GM21737 (cell line): ENCODE data around the gene PBX1.

ENCODE experiments used
- ATAC-seq: cut with Tn5 transposase; IDR thresholded peaks from one replicate; pipeline ENCODE4 v1.9.1; 2021; ENCODE audit warnings: mild to moderate bottlenecking, moderate library complexity; ENCODE audit not compliant: unreplicated experiment

PBX1 gene

DNA sequence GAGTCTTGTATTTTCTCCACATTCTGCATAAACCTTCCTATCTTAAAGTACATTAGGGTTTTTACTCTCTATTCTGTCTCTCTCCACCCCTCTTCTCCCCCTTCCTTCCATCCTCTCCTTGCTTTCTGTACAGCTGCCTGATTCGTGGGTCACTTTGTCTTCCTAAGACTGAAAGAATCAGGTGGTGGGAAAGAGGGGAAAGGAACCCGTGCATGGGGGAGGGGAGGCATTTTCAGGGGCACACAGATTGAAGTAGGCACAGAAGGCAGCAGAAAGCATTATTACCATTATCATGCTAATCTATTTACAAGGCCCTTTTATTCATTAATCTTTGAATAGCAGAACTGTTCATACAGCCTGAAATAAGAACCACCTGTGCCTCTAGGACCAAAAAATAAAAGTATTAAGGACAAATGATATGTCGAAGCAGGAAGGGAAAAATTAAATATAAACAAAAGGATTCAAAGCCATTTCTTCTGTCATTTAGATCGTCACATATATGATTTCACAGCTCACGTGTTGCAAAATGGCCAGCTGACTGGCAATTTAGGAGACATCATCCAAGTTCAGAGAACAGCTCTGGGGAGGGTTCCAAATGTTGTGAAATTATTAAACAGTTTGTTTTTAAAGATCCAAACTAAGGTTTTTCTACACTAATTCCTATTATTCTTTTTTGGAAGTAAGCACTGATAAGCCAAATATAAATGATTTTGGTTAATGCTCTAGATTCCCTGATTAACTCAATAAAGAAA is 154.6 kb downstream of the PBX1 start:
- no peak for ATAC-seq

DNA sequence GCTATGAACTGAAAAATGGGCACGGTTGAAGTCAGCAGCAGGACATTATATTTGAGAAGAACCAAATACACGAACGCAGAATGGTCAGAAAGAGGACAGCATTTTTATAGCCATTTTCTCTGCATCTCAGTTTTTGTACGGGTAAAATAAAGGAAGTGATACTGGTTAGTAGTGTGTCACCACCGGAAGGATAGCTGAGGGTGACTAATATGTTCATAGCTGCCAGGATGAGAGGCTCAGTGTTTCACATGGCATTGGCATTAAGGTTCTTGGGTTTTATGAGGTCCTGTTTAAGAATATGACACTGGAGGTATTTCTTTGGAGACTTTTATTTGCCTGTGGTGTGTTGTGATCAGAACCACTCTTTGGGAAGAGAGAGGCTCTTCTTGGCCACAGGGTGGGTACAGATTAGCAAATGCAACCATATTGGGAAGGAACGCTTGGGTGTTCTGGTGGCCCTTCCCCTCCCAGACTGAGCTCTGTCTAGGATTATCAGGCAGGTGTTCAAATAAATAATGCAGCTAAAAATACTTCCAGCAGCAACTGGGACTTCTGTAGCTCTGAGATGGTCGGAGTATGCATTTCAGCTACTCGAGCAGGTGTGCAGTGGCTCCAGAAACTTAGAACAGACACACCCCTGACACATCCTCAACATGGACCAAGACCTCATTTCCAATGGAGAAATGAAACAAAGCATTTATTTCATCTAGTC is 158.2 kb downstream of the PBX1 start:
- ATAC-seq = no peak

DNA sequence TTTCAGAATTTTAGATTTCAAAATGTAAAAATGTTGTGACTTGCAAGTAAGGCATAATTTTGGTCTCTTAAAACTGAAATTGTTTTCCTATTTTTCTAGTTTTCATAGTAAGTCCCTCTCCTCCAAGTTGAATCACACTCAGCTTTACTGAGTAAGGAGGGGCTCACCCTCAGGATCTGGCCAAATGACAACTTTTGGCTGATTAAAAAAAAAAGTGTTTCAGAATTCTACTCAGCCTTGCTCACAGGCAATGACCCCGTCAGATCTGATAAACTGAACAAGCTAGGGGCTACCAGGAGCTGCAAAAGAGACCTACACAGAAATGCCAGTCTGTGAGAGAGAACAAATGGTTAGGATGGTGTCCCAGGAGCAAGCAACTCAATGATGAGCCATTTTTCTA is 159.8 kb downstream of the PBX1 start:
- ATAC-seq = no peak

DNA sequence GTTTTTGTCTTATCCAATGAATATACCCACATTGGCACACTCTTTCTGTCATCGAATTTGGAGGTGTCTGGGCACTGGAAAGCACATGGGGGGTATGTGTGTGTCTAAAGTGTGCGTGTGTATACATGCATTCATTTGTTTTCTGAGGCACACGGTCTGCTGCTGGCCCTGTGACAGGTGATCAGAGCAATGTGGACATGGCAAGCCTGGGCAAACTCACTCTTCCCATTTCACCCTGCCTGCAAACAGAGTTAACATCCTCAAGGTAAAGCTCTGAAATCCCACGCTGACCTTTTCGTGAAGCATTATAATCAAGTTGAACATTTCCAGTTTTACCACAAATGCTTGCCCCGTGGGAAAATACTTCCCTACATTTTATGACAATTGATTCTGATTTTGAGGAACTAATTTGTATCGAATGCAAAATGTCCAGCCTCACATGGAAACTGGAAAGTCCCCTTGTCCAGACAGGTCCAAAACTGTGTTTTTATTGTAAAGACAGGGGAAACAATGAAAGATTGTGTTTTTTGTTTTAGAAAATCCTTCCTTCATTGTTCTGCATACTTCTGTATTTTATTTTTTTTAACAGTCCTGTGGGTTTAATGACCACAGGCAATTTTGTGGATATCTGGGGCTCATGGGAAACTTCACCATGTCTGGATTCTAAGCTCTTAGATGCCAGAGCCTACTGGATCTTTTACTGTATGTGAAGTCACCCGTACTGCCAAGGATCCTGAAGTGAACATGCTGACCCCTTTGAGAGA is 160.9 kb downstream of the PBX1 start:
- ATAC-seq = no peak

DNA sequence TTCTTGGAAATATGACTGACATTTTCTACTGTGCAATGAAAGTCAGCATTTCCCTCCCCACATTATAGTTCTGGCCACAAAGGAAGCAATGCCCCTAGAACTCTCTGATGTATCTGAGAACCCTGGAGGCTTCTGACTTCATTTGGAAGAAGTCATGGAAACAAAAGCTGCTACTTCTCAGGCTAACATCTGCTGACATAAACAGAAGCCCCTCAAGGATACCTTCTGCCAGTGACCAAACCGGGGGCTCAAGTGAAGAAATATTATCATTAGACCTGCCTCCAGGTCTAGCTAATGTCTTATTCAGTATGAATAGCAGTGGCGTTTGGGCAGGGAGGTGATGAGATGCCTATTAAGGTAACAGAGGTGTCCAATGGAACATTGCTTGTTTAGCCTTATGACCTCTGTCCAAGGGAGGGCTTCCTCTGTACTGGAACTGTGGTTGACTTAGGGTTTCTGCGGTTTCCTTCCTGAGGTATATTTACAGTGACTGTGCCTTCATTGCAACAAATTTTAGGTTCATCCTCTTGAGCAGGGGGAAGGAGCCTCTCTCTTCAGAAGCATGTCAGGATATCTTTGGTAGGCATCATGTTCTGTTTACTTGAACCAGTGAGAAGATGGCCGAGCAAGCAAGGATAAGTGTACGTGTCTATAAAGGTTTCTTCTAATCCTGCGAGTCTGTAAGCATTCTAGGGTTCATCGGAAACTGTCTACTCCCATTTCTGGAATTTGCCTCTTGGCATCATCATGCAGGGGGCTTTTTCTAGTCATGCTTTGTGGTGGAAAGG is 161.7 kb downstream of the PBX1 start:
- no peak for ATAC-seq

DNA sequence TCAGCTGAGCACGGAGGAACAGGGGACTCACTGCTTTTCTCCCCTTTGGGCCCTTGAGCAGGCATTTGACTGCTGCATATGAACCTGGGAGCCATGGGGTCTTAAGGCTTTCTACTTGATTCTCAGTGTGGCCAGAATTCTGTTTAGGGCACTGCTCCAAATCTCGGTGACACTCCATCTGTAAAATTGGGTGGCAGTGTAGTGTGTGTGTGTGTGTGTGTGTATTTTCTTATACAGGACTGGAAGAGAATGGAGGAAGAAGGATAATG is 162.2 kb downstream of the PBX1 start:
- no peak for ATAC-seq

DNA sequence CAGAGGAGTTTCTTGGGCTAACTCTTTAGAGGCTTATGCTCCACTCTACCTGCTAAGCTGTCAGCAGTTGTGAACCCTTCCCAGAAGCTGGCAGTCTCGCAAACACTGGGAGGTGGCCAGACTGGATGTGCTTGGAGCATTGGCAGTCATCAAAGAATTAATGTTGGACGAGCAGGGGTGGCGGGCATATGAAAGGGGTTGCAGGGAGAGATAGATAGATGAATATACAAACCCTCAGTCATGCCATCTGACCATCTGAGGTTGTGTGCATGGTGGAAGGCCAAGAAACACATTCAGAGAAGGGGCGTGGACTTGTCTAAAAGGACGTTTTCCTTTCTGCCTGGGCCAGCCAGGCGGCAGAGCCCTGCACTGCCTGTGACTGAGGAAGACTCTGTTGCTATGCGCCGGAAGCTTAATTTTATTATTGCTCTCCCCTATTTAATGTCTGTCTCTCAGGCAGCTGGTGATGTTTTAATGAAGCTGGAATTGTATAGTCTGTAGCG is 164.4 kb downstream of the PBX1 start:
- ATAC-seq = no peak

DNA sequence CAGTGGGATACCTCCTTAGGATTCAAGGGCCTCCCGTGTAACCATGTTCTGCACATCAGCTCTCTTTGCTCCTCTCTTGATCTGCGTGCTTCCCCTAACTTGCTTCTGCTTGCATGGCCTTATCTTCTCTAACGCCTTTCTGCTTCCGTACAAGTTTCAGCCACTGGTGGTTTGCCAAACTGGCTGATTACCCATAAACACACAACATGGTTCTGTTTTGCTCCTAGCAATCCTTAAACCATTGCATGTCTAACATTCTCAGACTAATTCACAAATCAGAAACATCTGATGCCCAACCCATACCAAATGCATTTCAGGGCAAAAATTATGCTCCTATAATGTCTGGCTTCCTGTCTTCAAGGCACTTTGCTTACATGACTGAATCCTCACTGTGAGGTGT is 166.4 kb downstream of the PBX1 start:
- no peak for ATAC-seq

DNA sequence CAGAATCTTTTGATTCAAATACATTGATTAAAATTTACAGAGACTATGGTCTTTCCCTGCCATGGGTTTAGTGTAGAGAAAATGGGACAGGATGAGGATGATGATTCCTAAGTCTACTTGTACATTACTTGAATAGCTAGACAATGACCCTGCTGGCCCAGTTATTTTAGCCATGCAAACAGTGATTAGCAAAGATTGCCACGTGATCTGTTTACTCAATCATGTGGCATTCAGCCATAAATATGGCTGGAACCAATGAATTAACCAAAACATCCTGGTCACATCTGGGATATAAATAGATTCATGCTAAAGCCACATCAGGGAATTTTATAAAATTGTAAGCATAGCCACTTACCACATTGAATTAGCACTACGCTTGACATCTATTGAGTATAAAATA is 167.3 kb downstream of the PBX1 start:
- ATAC-seq = no peak

DNA sequence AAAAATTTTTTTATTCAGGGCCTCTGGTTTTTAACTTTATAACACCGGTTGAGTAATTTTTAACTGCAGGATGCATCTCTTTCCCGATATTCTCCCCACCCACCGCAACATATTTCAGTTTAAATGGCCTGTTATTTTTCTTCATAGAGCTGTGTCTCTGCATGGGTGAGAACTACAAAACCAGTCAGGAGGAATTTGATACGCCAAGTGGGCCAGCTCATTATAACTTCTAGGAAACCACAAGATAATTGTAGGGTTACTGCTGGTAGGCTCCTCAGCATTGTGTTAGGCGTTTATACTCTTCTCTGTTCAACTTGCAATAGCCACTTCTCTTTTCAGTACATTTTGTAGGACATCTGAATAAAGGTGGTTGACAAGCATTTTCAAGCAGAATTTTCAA is 169.7 kb downstream of the PBX1 start:
- no peak for ATAC-seq

DNA sequence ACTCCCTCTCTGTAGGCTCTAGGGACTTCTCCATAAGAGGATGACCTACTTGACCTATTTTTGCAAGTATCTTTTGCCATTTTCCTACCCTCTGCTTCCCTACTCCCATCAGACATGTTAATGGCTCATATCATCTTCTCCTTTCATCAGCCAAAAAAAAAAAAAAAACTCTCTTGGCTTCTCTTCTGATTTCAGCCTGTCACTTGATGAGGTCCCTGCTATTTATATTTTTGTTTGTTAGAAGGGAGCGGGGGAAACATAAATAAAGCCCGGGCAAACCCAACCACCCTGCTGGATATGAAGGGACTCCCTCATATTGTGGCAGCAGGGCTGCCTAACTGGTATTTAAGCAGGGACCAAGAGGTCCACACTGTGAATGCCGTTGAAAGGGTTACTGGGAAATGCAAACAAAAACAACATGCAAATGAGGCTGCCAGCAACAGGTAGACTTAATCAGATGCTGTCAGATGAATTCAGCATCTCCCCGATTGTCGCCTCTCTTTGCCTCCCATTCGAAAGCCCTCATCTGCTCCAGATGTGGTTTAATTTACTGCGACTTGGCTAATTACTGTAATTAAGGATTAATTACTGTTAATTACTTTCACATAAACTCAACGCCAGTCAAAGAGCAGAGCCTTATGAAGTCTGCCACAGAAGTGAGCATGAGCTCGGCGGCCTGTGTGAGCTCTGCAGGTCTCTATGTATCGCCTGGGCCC is 172.3 kb downstream of the PBX1 start:
- no peak for ATAC-seq

DNA sequence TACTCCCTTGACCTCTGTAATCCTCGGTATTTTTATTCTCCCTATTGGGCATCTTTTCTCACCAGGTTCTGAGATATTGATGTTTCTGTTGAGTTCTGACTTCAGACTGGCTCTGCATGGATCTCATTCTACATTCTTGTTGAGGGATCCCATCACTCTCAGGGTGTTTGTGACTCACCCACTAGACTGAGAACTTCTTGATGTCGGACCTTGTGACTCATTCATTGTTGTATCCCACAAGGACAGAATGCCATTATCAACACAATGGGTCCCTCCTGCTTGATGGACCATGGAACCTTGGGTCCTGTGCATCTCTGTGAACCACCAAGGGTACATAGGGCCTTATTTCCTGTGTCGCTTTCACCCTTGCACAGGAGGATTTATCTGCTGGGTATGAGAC is 174.1 kb downstream of the PBX1 start:
- no peak for ATAC-seq

DNA sequence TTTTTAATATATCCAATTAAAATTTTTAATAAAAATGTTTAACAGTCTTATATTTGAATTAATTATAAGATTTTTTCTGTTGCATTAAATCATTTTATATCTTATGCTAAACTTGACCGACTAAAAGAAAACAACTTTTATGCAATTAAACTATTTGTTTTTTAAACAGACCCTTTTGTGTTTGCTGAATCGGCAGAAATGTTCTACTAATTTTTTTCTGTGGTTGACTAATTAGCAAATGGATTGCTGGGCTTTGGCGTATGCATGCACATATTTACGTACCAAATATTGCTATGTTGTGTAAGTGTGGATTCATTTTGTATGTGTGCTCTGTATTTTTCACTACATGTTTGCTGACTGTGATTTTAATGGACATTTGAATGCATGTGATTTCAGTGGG is 174.8 kb downstream of the PBX1 start:
- no peak for ATAC-seq

DNA sequence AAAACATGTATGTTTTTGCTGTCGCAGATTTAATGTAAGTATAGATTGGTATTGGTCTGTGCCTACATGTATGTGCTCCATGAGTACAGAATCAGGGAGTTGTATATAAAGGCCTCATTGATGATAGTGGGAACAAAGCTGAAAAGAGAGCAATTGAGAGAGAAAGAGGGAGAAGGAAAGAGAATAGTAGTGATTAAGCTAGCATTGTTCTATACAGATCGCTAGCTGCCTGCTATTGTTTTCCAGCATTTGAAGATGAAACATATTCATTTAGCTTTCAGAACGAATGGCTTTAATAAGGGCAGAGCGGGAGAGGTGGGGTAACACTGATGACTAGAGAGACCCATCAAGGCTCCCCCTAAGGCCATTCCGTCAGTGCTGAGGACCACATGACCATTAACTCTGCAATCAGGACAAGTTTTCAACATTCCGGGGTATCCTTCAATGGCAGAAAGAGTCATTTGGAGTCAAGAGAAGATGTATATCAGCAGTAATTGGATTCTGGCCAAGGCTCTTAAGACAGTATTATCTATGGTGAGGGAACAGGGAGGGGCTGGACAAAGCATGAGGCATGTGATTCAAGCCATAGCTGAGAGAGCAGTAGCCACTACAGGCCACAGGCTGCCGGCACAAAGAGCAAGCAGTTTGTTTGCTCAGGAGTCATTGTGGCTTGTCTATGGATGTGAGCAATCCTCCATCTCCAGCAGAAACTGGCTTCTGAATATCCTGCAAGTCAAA is 176.5 kb downstream of the PBX1 start:
- ATAC-seq = no peak

DNA sequence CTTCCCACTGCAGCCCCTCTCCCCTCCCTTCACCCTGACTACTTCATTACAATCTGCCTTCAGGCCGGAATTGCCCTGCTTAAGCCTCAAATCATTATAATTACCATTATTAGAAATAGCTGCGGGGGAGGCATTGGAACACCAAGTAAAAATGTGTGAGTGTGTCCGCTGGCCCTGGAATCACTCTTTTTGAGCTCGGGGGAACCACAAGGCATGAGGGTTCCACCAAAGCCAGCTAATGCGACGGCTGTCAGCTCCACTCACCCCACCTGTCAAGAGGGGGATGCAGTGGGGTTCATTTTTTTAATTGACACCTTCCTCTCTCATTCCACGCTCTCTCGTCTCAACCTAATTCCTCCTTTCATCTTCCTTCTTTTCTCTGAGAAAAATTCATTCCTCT is 177.2 kb downstream of the PBX1 start:
- ATAC-seq = no peak

DNA sequence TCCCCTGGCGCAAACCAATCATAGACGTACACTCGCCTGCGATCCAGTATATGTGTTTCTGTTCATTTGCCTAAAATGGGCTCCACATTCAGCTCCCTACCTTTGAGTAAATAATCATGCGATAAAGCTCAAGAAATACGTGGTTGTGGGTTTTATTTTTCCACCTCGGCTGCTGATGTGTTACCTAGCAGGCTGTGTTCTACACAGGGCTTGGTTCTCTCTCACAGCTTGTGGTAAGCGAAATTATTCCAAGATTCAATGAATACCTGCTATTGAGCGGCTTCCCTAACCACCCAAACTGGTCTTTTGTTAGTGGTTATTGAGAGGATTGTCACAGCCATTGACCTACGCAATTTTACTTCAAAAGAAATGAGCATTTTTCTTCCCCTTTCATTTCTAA is 180.2 kb downstream of the PBX1 start:
- no peak for ATAC-seq

DNA sequence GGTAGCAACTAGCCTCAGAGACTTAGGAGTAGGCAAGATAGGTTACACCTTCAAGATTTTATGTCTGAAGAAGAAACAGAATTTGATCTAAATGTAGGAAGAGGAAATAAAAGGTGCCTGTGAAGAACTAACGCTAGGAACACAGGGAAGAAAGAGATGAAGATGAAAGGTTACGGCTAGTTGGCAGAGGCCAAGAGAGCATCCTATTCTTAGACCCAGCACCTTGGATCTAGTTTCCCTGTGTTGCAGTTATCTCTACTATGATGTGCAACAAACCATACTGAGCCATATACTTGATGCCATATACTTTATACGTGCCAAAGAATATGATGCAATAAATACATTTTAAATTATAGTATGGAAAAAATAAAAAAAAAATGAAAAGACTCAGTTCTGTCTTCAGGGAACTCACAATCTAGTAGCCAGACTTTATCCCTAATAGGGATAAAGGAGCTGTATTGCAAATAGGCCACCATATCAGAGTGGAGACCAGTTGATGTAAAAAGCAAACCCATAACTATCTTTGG is 181.1 kb downstream of the PBX1 start:
- ATAC-seq = no peak

DNA sequence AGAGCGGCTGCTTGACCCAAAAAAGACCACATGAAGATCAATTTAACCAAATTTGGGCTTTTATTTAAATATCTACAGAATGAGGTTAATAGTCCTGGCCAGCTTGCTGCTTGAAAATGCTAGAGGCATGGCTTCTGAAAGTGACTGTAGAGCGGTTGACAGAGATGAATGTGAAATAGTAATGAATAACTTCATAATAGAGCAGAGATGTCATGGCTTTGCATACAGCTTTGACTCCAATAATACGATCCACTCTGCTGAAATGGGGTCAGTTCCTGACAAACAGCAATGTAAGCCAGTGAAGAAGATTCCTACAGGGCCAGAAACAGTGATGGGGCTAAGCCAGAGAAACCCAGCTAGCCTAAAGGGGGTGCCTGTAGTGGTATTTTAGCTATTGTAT is 183.8 kb downstream of the PBX1 start:
- no peak for ATAC-seq

DNA sequence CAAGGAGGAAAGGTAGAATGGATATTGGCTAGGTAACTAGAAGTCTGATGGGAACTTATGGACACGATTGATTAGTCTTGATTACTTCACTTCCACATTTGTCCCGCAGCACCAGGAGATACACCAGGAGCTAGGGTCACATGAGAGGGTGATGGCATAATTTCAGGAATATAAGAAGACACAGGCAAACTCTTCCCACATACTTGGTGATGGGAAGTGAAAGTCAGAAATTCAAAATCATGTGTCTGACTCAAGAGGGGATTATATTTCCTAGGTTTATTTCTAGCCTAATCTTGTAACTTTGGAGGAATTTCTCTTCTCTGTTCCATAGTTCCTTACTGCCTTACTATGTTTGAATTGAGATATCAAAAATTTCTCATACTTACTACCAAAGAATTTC is 185.0 kb downstream of the PBX1 start:
- no peak for ATAC-seq

DNA sequence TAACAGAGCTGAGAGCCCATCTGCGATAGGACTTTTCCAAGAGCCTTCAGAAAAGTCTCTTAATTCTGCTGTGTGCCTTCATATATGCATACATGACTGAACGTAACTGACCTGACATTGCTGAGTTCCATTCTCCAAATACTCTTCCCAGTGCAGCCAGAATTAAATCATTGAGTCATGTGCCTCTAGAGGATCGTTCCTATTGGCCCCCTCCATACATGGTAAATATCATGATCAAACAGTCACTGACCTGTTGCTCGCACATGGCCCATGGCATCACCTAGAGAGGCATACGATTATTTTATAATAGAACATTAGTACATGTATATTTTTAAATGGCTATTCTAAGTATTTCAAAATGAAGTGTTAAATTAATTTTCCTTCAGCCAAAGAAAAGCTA is 186.8 kb downstream of the PBX1 start:
- ATAC-seq = no peak
